ENCODE data around the gene VTI1A.

The VTI1A gene

DNA sequence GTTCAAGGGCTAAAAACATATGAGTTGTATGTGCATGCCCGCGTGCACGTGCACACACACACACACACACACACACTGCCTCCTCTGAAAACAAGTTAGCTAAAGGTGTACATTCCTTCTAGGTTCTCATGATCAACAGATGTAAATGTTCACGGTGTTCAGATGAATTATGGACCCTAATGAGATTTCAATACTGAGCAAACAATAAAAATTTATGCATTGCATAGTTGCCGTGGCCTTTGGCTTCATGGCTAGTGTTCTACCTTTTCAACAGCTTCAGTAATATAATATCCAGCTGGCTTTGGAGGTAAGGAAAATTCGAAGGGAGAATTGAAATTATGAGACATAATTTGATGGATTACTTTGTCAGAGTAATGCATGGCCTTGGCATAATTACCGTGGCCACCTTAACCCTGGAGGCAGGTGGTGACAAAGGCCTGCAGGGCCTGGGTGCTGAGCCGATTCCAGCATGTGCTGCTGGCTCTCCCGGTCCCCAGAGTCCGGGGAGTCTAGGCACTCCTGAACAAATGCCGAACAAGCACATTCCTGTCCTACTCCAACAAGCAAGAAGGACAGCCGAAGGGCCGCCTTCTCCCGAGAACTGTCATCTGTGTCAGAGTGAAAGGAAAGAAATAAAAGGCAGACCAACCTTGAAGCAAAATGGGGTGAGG is 336.5 kb downstream of the VTI1A start:
- DNase-seq (ENCODE audit: low read depth, low spot score): no peak
- H3K4me3 ChIP-seq (ENCODE audit: low read depth, low read length): no peak overlapping the region
- ChIA-PET CTCF (interaction anchor here (1.2 kb wide), 1 partner anchor 9 kb away, joined by 3 read pairs; no protein-coding TSS in a partner anchor), POLR2A (no interaction called here)
- TF ChIP-seq, protein P1, sequence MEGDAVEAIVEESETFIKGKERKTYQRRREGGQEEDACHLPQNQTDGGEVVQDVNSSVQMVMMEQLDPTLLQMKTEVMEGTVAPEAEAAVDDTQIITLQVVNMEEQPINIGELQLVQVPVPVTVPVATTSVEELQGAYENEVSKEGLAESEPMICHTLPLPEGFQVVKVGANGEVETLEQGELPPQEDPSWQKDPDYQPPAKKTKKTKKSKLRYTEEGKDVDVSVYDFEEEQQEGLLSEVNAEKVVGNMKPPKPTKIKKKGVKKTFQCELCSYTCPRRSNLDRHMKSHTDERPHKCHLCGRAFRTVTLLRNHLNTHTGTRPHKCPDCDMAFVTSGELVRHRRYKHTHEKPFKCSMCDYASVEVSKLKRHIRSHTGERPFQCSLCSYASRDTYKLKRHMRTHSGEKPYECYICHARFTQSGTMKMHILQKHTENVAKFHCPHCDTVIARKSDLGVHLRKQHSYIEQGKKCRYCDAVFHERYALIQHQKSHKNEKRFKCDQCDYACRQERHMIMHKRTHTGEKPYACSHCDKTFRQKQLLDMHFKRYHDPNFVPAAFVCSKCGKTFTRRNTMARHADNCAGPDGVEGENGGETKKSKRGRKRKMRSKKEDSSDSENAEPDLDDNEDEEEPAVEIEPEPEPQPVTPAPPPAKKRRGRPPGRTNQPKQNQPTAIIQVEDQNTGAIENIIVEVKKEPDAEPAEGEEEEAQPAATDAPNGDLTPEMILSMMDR (IDR thresholded peaks at IDR 0.05; ENCODE audit: insufficient read depth, low read length, missing control alignments): no peak

DNA sequence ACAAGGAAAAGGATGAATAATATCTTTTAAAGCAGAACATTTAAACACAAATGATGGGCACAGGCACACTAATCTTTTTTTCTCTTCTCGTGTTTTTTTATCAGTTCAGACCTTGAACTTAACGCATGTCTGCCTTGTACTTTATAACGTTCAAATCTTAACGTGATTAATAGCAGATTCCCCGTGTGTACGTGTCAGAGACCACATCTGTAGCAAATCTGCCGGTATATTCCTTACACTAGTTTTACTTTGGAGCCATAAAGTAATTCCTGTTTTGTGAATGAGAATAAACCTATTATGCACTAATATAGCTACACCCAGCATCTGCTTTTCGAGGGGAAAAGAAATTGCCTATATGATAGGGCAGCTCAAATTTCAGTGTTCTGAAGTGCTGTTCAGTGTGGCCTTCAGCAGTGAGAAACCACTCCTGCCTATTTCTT is 337.0 kb downstream of the VTI1A start:
- CTCF ChIA-PET: no interaction called here
- H3K4me3 ChIP-seq (ENCODE audit: low read depth, low read length): no peak overlapping the region
- DNase-seq (ENCODE audit: low read depth, low spot score): no peak
- POLR2A ChIA-PET: no interaction called here
- TF ChIP-seq, protein P1 (IDR thresholded peaks at IDR 0.05; ENCODE audit: insufficient read depth, low read length, missing control alignments): no peak

DNA sequence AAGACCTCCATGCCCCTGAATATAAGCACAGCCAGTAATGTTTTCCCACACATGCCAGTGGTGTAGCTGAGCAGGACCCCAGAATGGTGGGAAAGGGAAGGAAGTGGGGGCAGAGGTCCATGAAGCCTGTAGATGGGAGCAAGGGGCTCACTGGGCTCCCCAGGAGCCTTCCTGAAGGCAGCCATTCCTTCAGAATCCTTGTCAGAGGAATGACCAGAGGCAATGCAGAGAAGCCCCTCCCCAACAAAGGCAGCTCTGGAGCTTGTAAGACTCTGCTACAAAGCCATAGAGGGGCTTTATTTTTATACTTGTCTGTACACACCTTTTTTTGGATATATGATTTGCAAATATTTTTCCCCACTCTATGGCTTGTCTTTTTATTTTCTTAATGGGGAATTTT is 338.1 kb downstream of the VTI1A start:
- TF ChIP-seq, protein P1 (IDR thresholded peaks at IDR 0.05; ENCODE audit: insufficient read depth, low read length, missing control alignments): no peak
- H3K4me3 ChIP-seq (ENCODE audit: low read depth, low read length): no peak overlapping the region
- POLR2A ChIA-PET: no interaction called here
- CTCF ChIA-PET: interaction anchor here (1.0 to 1.3 kb wide), 2 partner anchors 9 to 18 kb away, joined by 3 read pairs; no protein-coding TSS in a partner anchor
- DNase-seq (ENCODE audit: low read depth, low spot score): no peak

DNA sequence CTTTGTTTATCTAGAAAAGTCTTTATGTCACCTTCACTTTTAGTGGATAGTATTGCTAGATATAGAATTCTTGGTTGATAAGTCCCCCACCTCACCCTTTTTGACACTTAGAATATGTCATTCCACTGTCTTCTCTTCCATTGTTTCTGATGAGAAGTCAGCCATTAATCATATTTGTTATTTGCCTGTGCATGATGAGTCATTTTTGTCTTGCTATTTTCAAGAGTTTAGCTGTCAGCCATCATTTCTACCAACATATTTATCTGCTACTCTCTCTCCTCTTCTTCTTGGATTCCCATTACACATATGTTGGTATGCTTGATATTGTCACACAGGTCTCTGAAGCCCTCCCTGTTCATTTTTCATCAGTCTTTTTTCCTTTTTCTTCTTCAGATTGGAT is 342.2 kb downstream of the VTI1A start:
- H3K4me3 ChIP-seq (ENCODE audit: low read depth, low read length): no peak overlapping the region
- ChIA-PET POLR2A (no interaction called here), CTCF (no interaction called here)
- DNase-seq (ENCODE audit: low read depth, low spot score): no peak
- TF ChIP-seq, protein P1 (IDR thresholded peaks at IDR 0.05; ENCODE audit: insufficient read depth, low read length, missing control alignments): no peak

DNA sequence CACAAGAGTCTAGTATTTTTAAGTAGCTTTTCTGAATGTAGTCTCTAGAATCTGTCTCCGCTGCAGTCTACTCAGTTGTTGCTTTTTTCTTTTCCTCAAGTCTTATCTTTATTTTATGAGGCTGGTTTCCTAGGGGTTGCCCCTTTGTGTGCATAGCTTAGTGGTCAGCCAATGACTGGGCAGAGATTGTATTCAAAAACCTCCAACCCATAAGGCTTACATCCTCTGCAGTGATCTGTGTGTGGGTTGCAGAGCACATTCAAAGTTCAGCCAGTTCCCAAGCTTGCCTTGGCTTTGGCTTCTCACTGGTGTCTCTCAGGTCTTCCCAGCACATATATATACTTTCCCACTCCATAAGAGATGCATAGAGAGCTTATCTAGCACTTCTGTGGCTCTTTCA is 343.0 kb downstream of the VTI1A start:
- CTCF ChIA-PET: interaction anchor here (1.2 kb wide), 1 partner anchor 14 kb away, joined by 5 read pairs; no protein-coding TSS in a partner anchor

DNA sequence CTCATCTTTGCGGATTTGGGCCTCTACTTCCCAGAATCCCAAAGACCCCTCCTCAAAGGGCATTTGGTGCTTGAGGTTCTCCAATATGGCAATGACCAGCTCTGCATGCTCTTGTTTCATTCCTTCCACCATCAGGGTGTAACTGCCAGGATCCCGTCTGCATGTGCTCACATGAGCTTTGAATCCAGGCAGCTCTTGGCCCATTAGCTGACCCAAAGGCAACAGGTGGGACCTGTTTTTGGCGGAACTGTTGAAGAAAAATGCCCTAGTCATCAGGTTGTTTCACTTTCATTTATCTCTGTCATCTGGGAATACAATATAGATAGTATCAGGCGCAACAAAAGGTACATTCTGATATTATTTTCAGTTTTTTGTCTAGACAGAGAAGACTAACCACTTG is 343.9 kb downstream of the VTI1A start:
- no peak overlapping the region for H3K4me3 ChIP-seq (ENCODE audit: low read depth, low read length)
- ChIA-PET CTCF (interaction anchor here (1.2 kb wide), 1 partner anchor 15 kb away, joined by 5 read pairs; no protein-coding TSS in a partner anchor), POLR2A (no interaction called here)
- TF ChIP-seq, protein P1 (IDR thresholded peaks at IDR 0.05; ENCODE audit: insufficient read depth, low read length, missing control alignments): no peak
- no peak for DNase-seq (ENCODE audit: low read depth, low spot score)

More for the DNA sequence above, 343.0 kb downstream of the VTI1A start:
- TF ChIP-seq, protein P1 (IDR thresholded peaks at IDR 0.05; ENCODE audit: insufficient read depth, low read length, missing control alignments): no peak
- no peak for DNase-seq (ENCODE audit: low read depth, low spot score)
- POLR2A ChIA-PET: no interaction called here
- no peak overlapping the region for H3K4me3 ChIP-seq (ENCODE audit: low read depth, low read length)
